NCI-H69 (cell line): ENCODE data around the gene LRRC39.

Experiments
- DNase-seq: peaks from one replicate; lab custom pipeline; 2025; lab: John Stamatoyannopoulos, UW

The LRRC39 gene

GRCh38 chr1:100147875-100148274, 30.2 kb downstream of the LRRC39 start:
- no peak for DNase-seq

- DNase-seq, result no peak
Measured at GRCh38 chr1:100146958-100147357, 31.1 kb downstream of the LRRC39 start.

- no peak for DNase-seq
Measured at GRCh38 chr1:100145116-100145515, 32.9 kb downstream of the LRRC39 start.

GRCh38 chr1:100142343-100142742, 35.7 kb downstream of the LRRC39 start:
- no peak for DNase-seq

- no peak for DNase-seq
Measured at GRCh38 chr1:100141192-100141591, 36.9 kb downstream of the LRRC39 start.

- no peak for DNase-seq
Measured at GRCh38 chr1:100137602-100138001, 40.5 kb downstream of the LRRC39 start.

GRCh38 chr1:100134872-100135271, 43.2 kb downstream of the LRRC39 start:
- DNase-seq, result no peak

- peak; percentile 97 for DNase-seq
Measured at GRCh38 chr1:100132566-100133477, 45.2 kb downstream of the LRRC39 start, which contains the start of the genes SASS6 and TRMT13. TSS of gene SASS6 (minus strand) at chr1:100132930. CDS start at chr1:100132814, 116 bp downstream. TSS of gene TRMT13 (plus strand) at chr1:100133163. CDS start at chr1:100133169, 6 bp downstream.

GRCh38 chr1:100131623-100132022, 46.4 kb downstream of the LRRC39 start:
- DNase-seq, result no peak

- peak; percentile 15 for DNase-seq
Measured at GRCh38 chr1:100130552-100131077, 47.4 kb downstream of the LRRC39 start.

- DNase-seq, result no peak
Measured at GRCh38 chr1:100127226-100127625, 50.8 kb downstream of the LRRC39 start.

- no peak for DNase-seq
Measured at GRCh38 chr1:100122177-100122576, 55.9 kb downstream of the LRRC39 start.

- no peak for DNase-seq
Measured at GRCh38 chr1:100115524-100115923, 62.5 kb downstream of the LRRC39 start.

- no peak for DNase-seq
Measured at GRCh38 chr1:100109554-100110066, 68.4 kb downstream of the LRRC39 start.

GRCh38 chr1:100107696-100108095, 70.4 kb downstream of the LRRC39 start:
- DNase-seq, result no peak

GRCh38 chr1:100101564-100101963, 76.5 kb downstream of the LRRC39 start:
- DNase-seq, result no peak

GRCh38 chr1:100100202-100100601, 77.9 kb downstream of the LRRC39 start:
- DNase-seq, result no peak
